Measurements from ENCODE around the gene MAPK8IP2.

MAPK8IP2 gene

GRCh38 chr22:50625131-50625567, 24.6 kb downstream of the MAPK8IP2 start:
- Histone ChIP-seq H3K9me3 (ENCODE audit: insufficient read depth, low read length, severe bottlenecking) (no peaks in the 10 kb centered on the region), H3K27me3 (ENCODE audit: insufficient read depth, low read length, poor library complexity) (no peaks in the 10 kb centered on the region), H3K9ac (ENCODE audit: low read depth, low read length) (no peak overlapping the region), H3K4me1 (ENCODE audit: insufficient read depth, low read length) (peaks cover 53% of the 10 kb centered on the region), H3K4me2 (ENCODE audit: insufficient read depth, low read length) (no peak overlapping the region), H2AFZ (ENCODE audit: low read depth, low read length) (no peak overlapping the region), H4K20me1 (ENCODE audit: insufficient read depth, low read length) (no peaks in the 10 kb centered on the region), H3K36me3 (ENCODE audit: insufficient read depth, low read length) (peaks cover 20% of the 10 kb centered on the region), H3K4me3 (ENCODE audit: low read depth in 1 of 2, low read length in 2 of 2) (no peak overlapping the region), H3K27ac (ENCODE audit: low read length) (no peak overlapping the region), H3K79me2 (ENCODE audit: insufficient read depth, low read length) (peaks cover 22% of the 10 kb centered on the region)
- ATAC-seq (ENCODE audit: insufficient read depth, low read depth) (no peak), DNase-seq (no peak)
- TF ChIP-seq CTCF (IDR thresholded peaks at IDR 0.05; ENCODE audit: borderline replicate concordance, extremely low read depth, low read length, poor library complexity, severe bottlenecking) (no peak), EZH2 (IDR thresholded peaks at IDR 0.05; ENCODE audit: borderline replicate concordance, low read depth, low read length, severe bottlenecking) (no peak)

DNA sequence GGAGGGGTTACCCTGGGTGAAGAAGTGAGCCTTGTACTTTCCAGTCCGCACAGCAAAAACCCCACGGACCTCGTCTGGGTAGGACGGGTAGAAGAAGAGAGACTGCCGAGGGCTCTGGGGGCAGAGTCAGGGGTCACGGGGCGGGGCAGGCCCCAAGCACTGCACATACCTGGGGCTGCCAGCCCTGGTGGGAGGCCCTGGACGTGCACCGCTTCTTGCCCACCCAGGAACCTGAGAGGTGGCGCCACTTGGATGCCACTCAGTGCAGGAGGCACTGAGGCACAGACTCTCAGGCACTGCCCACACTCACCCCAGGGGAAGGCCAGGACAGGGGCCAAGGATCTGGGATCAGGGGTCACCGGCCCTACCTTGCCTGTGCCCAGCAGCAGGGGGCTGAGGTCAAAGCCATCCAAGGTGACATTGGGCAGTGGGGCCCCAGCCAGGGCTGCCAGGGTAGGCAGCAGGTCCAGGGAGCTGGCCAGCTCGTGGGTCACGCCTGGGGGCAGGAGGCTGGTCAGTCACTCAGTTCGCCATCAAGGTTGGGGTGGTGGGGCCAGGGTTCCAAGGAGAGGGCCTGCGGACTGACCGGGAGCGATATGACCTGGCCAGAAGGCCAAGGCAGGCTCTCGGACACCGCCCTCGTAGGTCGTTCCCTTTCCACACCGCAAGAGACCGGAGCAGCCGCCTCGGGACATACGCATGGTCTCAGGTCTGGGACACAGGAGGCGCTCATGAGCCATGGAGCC, 25.1 kb downstream of the MAPK8IP2 start:
- Histone ChIP-seq H3K9ac (ENCODE audit: low read depth, low read length) (no peak overlapping the region), H3K36me3 (ENCODE audit: insufficient read depth, low read length) (peaks cover 20% of the 10 kb centered on the region), H3K4me2 (ENCODE audit: insufficient read depth, low read length) (peak overlapping the region; percentile 91; the same call in 1 of the 2 replicates), H3K27me3 (ENCODE audit: insufficient read depth, low read length, poor library complexity) (no peaks in the 10 kb centered on the region), H3K4me1 (ENCODE audit: insufficient read depth, low read length) (peaks cover 49% of the 10 kb centered on the region), H4K20me1 (ENCODE audit: insufficient read depth, low read length) (no peaks in the 10 kb centered on the region), H2AFZ (ENCODE audit: low read depth, low read length) (no peak overlapping the region), H3K27ac (ENCODE audit: low read length) (no peak overlapping the region), H3K79me2 (ENCODE audit: insufficient read depth, low read length) (peaks cover 22% of the 10 kb centered on the region), H3K4me3 (ENCODE audit: low read depth in 1 of 2, low read length in 2 of 2) (no peak overlapping the region), H3K9me3 (ENCODE audit: insufficient read depth, low read length, severe bottlenecking) (no peaks in the 10 kb centered on the region)
- ATAC-seq (ENCODE audit: insufficient read depth, low read depth) (no peak), DNase-seq (no peak)
- TF ChIP-seq CTCF (IDR thresholded peaks at IDR 0.05; ENCODE audit: borderline replicate concordance, extremely low read depth, low read length, poor library complexity, severe bottlenecking) (no peak), EZH2 (IDR thresholded peaks at IDR 0.05; ENCODE audit: borderline replicate concordance, low read depth, low read length, severe bottlenecking) (no peak)

- ATAC-seq (ENCODE audit: insufficient read depth, low read depth), result no peak
- peak overlapping the region; percentile 91 for H3K4me2 ChIP-seq (ENCODE audit: insufficient read depth, low read length)
- no peak for DNase-seq
Observed at GRCh38 chr22:50626314-50626849, 25.8 kb downstream of the MAPK8IP2 start.

More at GRCh38 chr22:50626314-50626849, 25.8 kb downstream of the MAPK8IP2 start:
- H3K9ac ChIP-seq (ENCODE audit: low read depth, low read length), result peak overlapping the region; percentile 99; the same call in 1 of the 2 replicates
- no peaks in the 10 kb centered on the region for H4K20me1 ChIP-seq (ENCODE audit: insufficient read depth, low read length)
- TF ChIP-seq EZH2 (IDR thresholded peaks at IDR 0.05; ENCODE audit: borderline replicate concordance, low read depth, low read length, severe bottlenecking) (no peak), CTCF (IDR thresholded peaks at IDR 0.05; ENCODE audit: borderline replicate concordance, extremely low read depth, low read length, poor library complexity, severe bottlenecking) (peak; percentile 15)
- peaks cover 22% of the 10 kb centered on the region for H3K79me2 ChIP-seq (ENCODE audit: insufficient read depth, low read length)
- H2AFZ ChIP-seq (ENCODE audit: low read depth, low read length), result no peak overlapping the region
- H3K36me3 ChIP-seq (ENCODE audit: insufficient read depth, low read length), result peaks cover 20% of the 10 kb centered on the region
- H3K4me3 ChIP-seq (ENCODE audit: low read depth in 1 of 2, low read length in 2 of 2), result peak overlapping the region in 1 of 2 experiments; percentile 73; a peak in 2 of 4 replicates
- no peak overlapping the region for H3K27ac ChIP-seq (ENCODE audit: low read length)
- H3K27me3 ChIP-seq (ENCODE audit: insufficient read depth, low read length, poor library complexity), result no peaks in the 10 kb centered on the region
- H3K9me3 ChIP-seq (ENCODE audit: insufficient read depth, low read length, severe bottlenecking), result no peaks in the 10 kb centered on the region
- peaks cover 43% of the 10 kb centered on the region for H3K4me1 ChIP-seq (ENCODE audit: insufficient read depth, low read length)

Data from DND-41 (cell line).